ENCODE measurements around the gene SEMA6A.

The SEMA6A gene

GRCh38 chr5:116439905-116440304 lies 134.7 kb downstream of the SEMA6A start:
- no peak for DNase-seq (ENCODE audit: low spot score)

GRCh38 chr5:116438979-116439554 lies 135.6 kb downstream of the SEMA6A start:
- no peak for DNase-seq (ENCODE audit: low spot score)

- no peak for DNase-seq (ENCODE audit: low spot score)
Measured at GRCh38 chr5:116437922-116438578, 136.6 kb downstream of the SEMA6A start.

- no peak for DNase-seq (ENCODE audit: low spot score)
Measured at GRCh38 chr5:116437351-116437705, 137.3 kb downstream of the SEMA6A start.

GRCh38 chr5:116436674-116437350 lies 137.8 kb downstream of the SEMA6A start:
- no peak for DNase-seq (ENCODE audit: low spot score)

- no peak for DNase-seq (ENCODE audit: low spot score)
Measured at GRCh38 chr5:116428966-116429365, 145.7 kb downstream of the SEMA6A start.

GRCh38 chr5:116428413-116428812 lies 146.2 kb downstream of the SEMA6A start:
- no peak for DNase-seq (ENCODE audit: low spot score)

GRCh38 chr5:116424951-116425350 lies 149.7 kb downstream of the SEMA6A start:
- no peak for DNase-seq (ENCODE audit: low spot score)

- no peak for DNase-seq (ENCODE audit: low spot score)
Measured at GRCh38 chr5:116424258-116424615, 150.4 kb downstream of the SEMA6A start.

GRCh38 chr5:116423587-116424257 lies 150.9 kb downstream of the SEMA6A start:
- DNase-seq (ENCODE audit: low spot score) = no peak

- DNase-seq (ENCODE audit: low spot score) = no peak
Measured at GRCh38 chr5:116423141-116423540, 151.5 kb downstream of the SEMA6A start.

- no peak for DNase-seq (ENCODE audit: low spot score)
Measured at GRCh38 chr5:116421080-116421629, 153.5 kb downstream of the SEMA6A start.

GRCh38 chr5:116420540-116420939 lies 154.1 kb downstream of the SEMA6A start:
- no peak for DNase-seq (ENCODE audit: low spot score)

GRCh38 chr5:116419258-116419657 lies 155.4 kb downstream of the SEMA6A start:
- no peak for DNase-seq (ENCODE audit: low spot score)

GRCh38 chr5:116418774-116419173 lies 155.8 kb downstream of the SEMA6A start:
- DNase-seq (ENCODE audit: low spot score) = no peak

GRCh38 chr5:116418016-116418415 lies 156.6 kb downstream of the SEMA6A start:
- DNase-seq (ENCODE audit: low spot score) = no peak

GRCh38 chr5:116415989-116416388 lies 158.6 kb downstream of the SEMA6A start:
- no peak for DNase-seq (ENCODE audit: low spot score)

GRCh38 chr5:116415182-116415581 lies 159.4 kb downstream of the SEMA6A start:
- no peak for DNase-seq (ENCODE audit: low spot score)

- no peak for DNase-seq (ENCODE audit: low spot score)
Measured at GRCh38 chr5:116411101-116411571, 163.5 kb downstream of the SEMA6A start.

GRCh38 chr5:116410336-116410890 lies 164.2 kb downstream of the SEMA6A start:
- no peak for DNase-seq (ENCODE audit: low spot score)

- DNase-seq (ENCODE audit: low spot score) = no peak
Measured at GRCh38 chr5:116409591-116410296, 164.9 kb downstream of the SEMA6A start.
